A673 (cell line): Measurements from ENCODE around the gene SRPK3. TPM values are rescaled to one million over a fixed set of nuclear protein-coding genes. Genes with fewer than 3 reads are reported as not detected.

Experiments used
- BruUV-seq: library from RNA; stranded (reverse); fragments of 400-500 nt; replicated peaks from 2 replicates; lab custom pipeline; 2021; lab: Mats Ljungman, UMichigan
- CTCF ChIA-PET: fragments of 300-600 bp; sonication (Branson Sonifier 250); formaldehyde crosslinking; loops from one replicate; lab custom pipeline; 2022; ENCODE audit warnings: antibody characterized with exemption; lab: Charles Lee
- POLR2A ChIA-PET: fragments of 300-600 bp; sonication (Branson Sonifier 250); formaldehyde crosslinking; loops from one replicate; lab custom pipeline; 2022; ENCODE audit warnings: antibody characterized with exemption; ENCODE audit not compliant: low non-redundant PET; lab: Charles Lee
- DNase-seq: peaks from one replicate; pipeline ENCODE4 v3.0.0-alpha.2; 2015; ENCODE audit warnings: low spot score
- H3K27ac ChIP-seq: fragments of 200-600 bp; sonication (generic); 2 replicates; pipeline ENCODE4 v1.5.1; 2016; ENCODE audit warnings: mixed run types, low read depth, mild to moderate bottlenecking, mixed read lengths, antibody characterized with exemption, low read length; ENCODE audit not compliant: poor library complexity, severe bottlenecking
- H3K27me3 ChIP-seq: fragments of 200-600 bp; sonication (generic); replicated peaks from 2 replicates; pipeline ENCODE4 v1.6.1; 2017; ENCODE audit warnings: mixed run types, low read depth, mild to moderate bottlenecking, mixed read lengths, antibody characterized with exemption, low read length; ENCODE audit not compliant: insufficient read depth, poor library complexity
- H3K36me3 ChIP-seq: fragments of 200-600 bp; sonication (generic); 2 replicates; pipeline ENCODE4 v1.6.1; 2016; ENCODE audit warnings: mixed run types, mild to moderate bottlenecking, mixed read lengths, antibody characterized with exemption, low read length; ENCODE audit not compliant: insufficient read depth, poor library complexity, severe bottlenecking
- H3K4me1 ChIP-seq: fragments of 200-600 bp; sonication (generic); 2 replicates; pipeline ENCODE4 v1.6.1; 2017; ENCODE audit warnings: mixed run types, mild to moderate bottlenecking, mixed read lengths, antibody characterized with exemption, low read length; ENCODE audit not compliant: insufficient read depth, poor library complexity, severe bottlenecking
- H3K4me3 ChIP-seq: fragments of 200-600 bp; sonication (generic); 2 replicates; pipeline ENCODE4 v1.5.1; 2016; ENCODE audit warnings: low read depth, mixed run types, mild to moderate bottlenecking, mixed read lengths, low read length; ENCODE audit not compliant: poor library complexity, severe bottlenecking
- H3K9me3 ChIP-seq: fragments of 200-600 bp; sonication (generic); 2 replicates; pipeline ENCODE4 v1.6.1; 2016; ENCODE audit warnings: mixed run types, low read depth, mild to moderate bottlenecking, mixed read lengths, antibody characterized with exemption, low read length; ENCODE audit not compliant: poor library complexity, severe bottlenecking
- CTCF ChIP-seq: fragments of 300-800, 200-600 bp; sonication (generic); conservative IDR thresholded peaks from 2 replicates; pipeline ENCODE4 v1.5.1; 2017; ENCODE audit warnings: low read depth, mild to moderate bottlenecking, antibody characterized with exemption, low read length, moderate library complexity, mixed read lengths
- EZH2 ChIP-seq: fragments of 200-600 bp; sonication (generic); IDR thresholded peaks from 2 replicates; pipeline ENCODE4 v1.6.1; 2017; ENCODE audit warnings: borderline replicate concordance, low read depth, mild to moderate bottlenecking, mixed read lengths, antibody characterized with exemption, low read length; ENCODE audit not compliant: poor library complexity, severe bottlenecking
- intact Hi-C: fragments of 100-400 bp; cut with micrococcal nuclease; formaldehyde crosslinking; loops from one replicate; pipeline ENCODE4 v1.10.0; 2022; ENCODE audit not compliant: unreplicated experiment
- total RNA-seq: library from RNA; stranded (reverse); gene quantifications from 2 replicates; pipeline ENCODE4 v1.2.3, GENCODE V29; 2021

The SRPK3 gene
- total RNA-seq, 1 experiment from 2014 or later, result not detected

GRCh38 chrX:153831429-153832150 lies 50.7 kb downstream of the SRPK3 start:
- Histone ChIP-seq H3K27me3 (peaks cover 18% of the 10 kb centered on the region), H3K9me3 (no peaks in the 10 kb centered on the region), H3K4me3 (no peak overlapping the region), H3K27ac (no peak overlapping the region), H3K36me3 (no peaks in the 10 kb centered on the region), H3K4me1 (peaks cover 4% of the 10 kb centered on the region)
- ChIA-PET CTCF (no interaction called here), POLR2A (no interaction called here)
- TF ChIP-seq EZH2 (no peak), CTCF (no peak)
- DNase-seq, result no peak
- intact Hi-C loops, result no loop called here
- no TSS peak for BruUV-seq

- H3K4me3 ChIP-seq, result no peak overlapping the region
- intact Hi-C loops, result no loop called here
- H3K27me3 ChIP-seq, result peaks cover 18% of the 10 kb centered on the region
- H3K27ac ChIP-seq, result no peak overlapping the region
- no TSS peak for BruUV-seq
- ChIA-PET CTCF (no interaction called here), POLR2A (no interaction called here)
- H3K36me3 ChIP-seq, result no peaks in the 10 kb centered on the region
- DNase-seq, result no peak
- TF ChIP-seq CTCF (no peak), EZH2 (no peak)
- H3K9me3 ChIP-seq, result no peaks in the 10 kb centered on the region
- H3K4me1 ChIP-seq, result peaks cover 4% of the 10 kb centered on the region
These were observed 51.9 kb downstream of the SRPK3 start for GRCh38 chrX:153832728-153833127.

Other genes starting within 250 kb of the SRPK3 start
- gene CCNQ, start 181.9 kb upstream of the SRPK3 start, total RNA-seq, result 27.1 and 32.4 TPM in 2 replicates
- 0.92 and 1.4 TPM in 2 replicates for gene DUSP9, start 133.8 kb upstream of the SRPK3 start, total RNA-seq
- 0.52 and 0.60 TPM in 2 replicates for gene PNCK, start 107.2 kb upstream of the SRPK3 start, total RNA-seq
- 41.4 and 49.8 TPM in 2 replicates for gene SLC6A8, start 93.1 kb upstream of the SRPK3 start, total RNA-seq
- 219 and 235 TPM in 2 replicates for gene BCAP31, start 56.7 kb upstream of the SRPK3 start, total RNA-seq
- 7.8 and 8.0 TPM in 2 replicates for gene ABCD1, start 56.2 kb upstream of the SRPK3 start, total RNA-seq
- gene PLXNB3, start 16.8 kb upstream of the SRPK3 start, total RNA-seq, result 0.59 TPM in 1 of 2 replicates, not detected in the other
- gene IDH3G, start 13.3 kb downstream of the SRPK3 start, total RNA-seq, result 52.0 and 55.7 TPM in 2 replicates
- gene SSR4, start 13.6 kb downstream of the SRPK3 start, total RNA-seq, result 205 and 214 TPM in 2 replicates
- 2.6 and 6.0 TPM in 2 replicates for gene PDZD4, start 49.5 kb downstream of the SRPK3 start, total RNA-seq
- 0.64 and 0.87 TPM in 2 replicates for gene L1CAM, start 105.1 kb downstream of the SRPK3 start, total RNA-seq
- not detected in 2 replicates for gene AVPR2, start 123.6 kb downstream of the SRPK3 start, total RNA-seq
- 43.0 and 45.7 TPM in 2 replicates for gene ARHGAP4, start 145.2 kb downstream of the SRPK3 start, total RNA-seq
- 136 and 140 TPM in 2 replicates for gene NAA10, start 154.0 kb downstream of the SRPK3 start, total RNA-seq
- 3.4 and 5.7 TPM in 2 replicates for gene RENBP, start 163.6 kb downstream of the SRPK3 start, total RNA-seq
- gene HCFC1, start 190.8 kb downstream of the SRPK3 start, total RNA-seq, result 124 and 137 TPM in 2 replicates
- gene TMEM187, start 191.7 kb downstream of the SRPK3 start, total RNA-seq, result 2.8 and 6.8 TPM in 2 replicates
- 118 and 147 TPM in 2 replicates for gene IRAK1, start 238.9 kb downstream of the SRPK3 start, total RNA-seq